Measurements from ENCODE around the gene SP5. TPM values are rescaled to one million over a fixed set of nuclear protein-coding genes. Genes with fewer than 3 reads are reported as not detected.

Gene SP5
- total and polyA plus RNA-seq, 9 of the 15 experiments (the other 6 are each of a cell fraction or from before 2014, with no cell fraction given): 0.03 to 1.7 (median 0.16) TPM; not detected in 1

DNA sequence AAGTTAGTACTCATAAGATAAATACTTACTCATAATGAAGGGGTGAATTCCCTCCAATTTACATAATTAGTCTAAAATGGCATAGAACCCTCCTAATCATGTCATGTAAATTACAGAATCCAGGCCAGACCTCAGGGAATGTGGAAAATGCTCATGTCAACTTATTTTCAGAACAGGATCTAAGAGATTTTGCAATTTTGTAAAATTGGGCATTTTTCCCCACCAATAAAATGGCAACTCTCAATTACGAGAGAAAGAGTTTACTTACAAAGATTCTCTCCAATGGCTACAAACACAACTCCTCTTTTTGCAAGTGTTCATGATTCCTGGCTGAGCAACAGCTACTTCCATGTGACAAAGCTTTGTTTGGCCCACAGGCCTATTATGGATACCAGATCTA is 33.8 kb upstream of the SP5 start:
- DNase-seq (ENCODE audit: extremely low read depth in 1 of 4, low spot score in 3 of 4) (no peak), ATAC-seq (no peak), FAIRE-seq (no peak)
- POLR2A ChIA-PET: interaction anchor here (0.8 to 3.0 kb wide), 4 partner anchors 10 to 125 kb away, joined by 3 to 13 read pairs (median 4); no protein-coding TSS in a partner anchor
- peaks cover 0 to 7% of the 10 kb centered on the region in 2 experiments; a peak in 3 of 5 replicates for H3K4me1 ChIP-seq (replicated peaks in 1 of 2; ENCODE audit: control insufficient read depth in 2 of 2, insufficient read depth in 2 of 2, low read length in 2 of 2)
- CTCF ChIA-PET (ENCODE audit: low intra/inter-chr PET ratio): no interaction called here
- no peak overlapping the region for H3K9ac ChIP-seq (ENCODE audit: insufficient read depth in 1 of 2, low read depth in 2 of 2, low read length in 2 of 2)
- H3K27ac ChIP-seq (ENCODE audit: extremely low read depth, low read depth, low read length): no peak overlapping the region
- no peaks in the 10 kb centered on the region for H3K9me1 ChIP-seq (ENCODE audit: control insufficient read depth, insufficient read depth, low read length)
- peak overlapping the region; percentile 6; the same call in 1 of the 2 replicates for H2AFZ ChIP-seq (ENCODE audit: low read depth, low read length)
- H3K4me3 ChIP-seq: no peak overlapping the region
- no peaks in the 10 kb centered on the region for H4K20me1 ChIP-seq (replicated peaks; ENCODE audit: control insufficient read depth, insufficient read depth, low read length)
- 88% methylated on average over 1 of the region's 1 CpG for WGBS (ENCODE audit: insufficient coverage, low coverage, missing lambda C conversion rate)
- in situ Hi-C loops (cut with MboI) (no loop called here), intact Hi-C loops (cut with micrococcal nuclease) (no loop called here)
- no TSS peak for BruUV-seq (replicated peaks)
- H3K9me3 ChIP-seq (replicated peaks; ENCODE audit: control insufficient read depth, insufficient read depth, low read depth, low read length): no peaks in the 10 kb centered on the region
- no peaks in the 10 kb centered on the region for H3K27me3 ChIP-seq (ENCODE audit: control insufficient read depth in 2 of 2, insufficient read depth in 2 of 2, low read length in 2 of 2)
- no peak overlapping the region for H3K4me2 ChIP-seq (ENCODE audit: insufficient read depth, low read length)
- no peaks in the 10 kb centered on the region for H3K79me2 ChIP-seq (ENCODE audit: control insufficient read depth, insufficient read depth, low read length)
- H3K36me3 ChIP-seq (ENCODE audit: control insufficient read depth, insufficient read depth, low read length): no peaks in the 10 kb centered on the region
- TF ChIP-seq CBX2 (IDR thresholded peaks at IDR 0.05; ENCODE audit: insufficient read depth, low read length, poor library complexity, severe bottlenecking): no peak
- TF ChIP-seq ARID2 (IDR thresholded peaks at IDR 0.05): no peak
- TF ChIP-seq FOSL1 (tag; conservative IDR thresholded peaks at IDR 0.05): no peak
- no peak for TF ChIP-seq BRD4 (IDR thresholded peaks at IDR 0.05)
- TF ChIP-seq MECOM (CRISPR knock-in tag; IDR thresholded peaks at IDR 0.05): no peak
- no peak for TF ChIP-seq ZNF766 (CRISPR knock-in tag; conservative IDR thresholded peaks at IDR 0.05)
- no peak for TF ChIP-seq GABPB1 (CRISPR knock-in tag; IDR thresholded peaks at IDR 0.05)
- no peak for TF ChIP-seq ZNF511 (CRISPR knock-in tag; IDR thresholded peaks at IDR 0.05)
- no peak for TF ChIP-seq ZBTB5 (IDR thresholded peaks at IDR 0.05)
- TF ChIP-seq, protein P1, sequence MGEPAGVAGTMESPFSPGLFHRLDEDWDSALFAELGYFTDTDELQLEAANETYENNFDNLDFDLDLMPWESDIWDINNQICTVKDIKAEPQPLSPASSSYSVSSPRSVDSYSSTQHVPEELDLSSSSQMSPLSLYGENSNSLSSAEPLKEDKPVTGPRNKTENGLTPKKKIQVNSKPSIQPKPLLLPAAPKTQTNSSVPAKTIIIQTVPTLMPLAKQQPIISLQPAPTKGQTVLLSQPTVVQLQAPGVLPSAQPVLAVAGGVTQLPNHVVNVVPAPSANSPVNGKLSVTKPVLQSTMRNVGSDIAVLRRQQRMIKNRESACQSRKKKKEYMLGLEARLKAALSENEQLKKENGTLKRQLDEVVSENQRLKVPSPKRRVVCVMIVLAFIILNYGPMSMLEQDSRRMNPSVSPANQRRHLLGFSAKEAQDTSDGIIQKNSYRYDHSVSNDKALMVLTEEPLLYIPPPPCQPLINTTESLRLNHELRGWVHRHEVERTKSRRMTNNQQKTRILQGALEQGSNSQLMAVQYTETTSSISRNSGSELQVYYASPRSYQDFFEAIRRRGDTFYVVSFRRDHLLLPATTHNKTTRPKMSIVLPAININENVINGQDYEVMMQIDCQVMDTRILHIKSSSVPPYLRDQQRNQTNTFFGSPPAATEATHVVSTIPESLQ (CRISPR knock-in tag; IDR thresholded peaks at IDR 0.05): no peak
- no peak for TF ChIP-seq TOE1 (IDR thresholded peaks at IDR 0.05; ENCODE audit: borderline replicate concordance)
- no peak for TF ChIP-seq TOE1 (CRISPR knock-in tag; IDR thresholded peaks at IDR 0.05; ENCODE audit: borderline replicate concordance, low read depth)
- TF ChIP-seq PTRF (tag; IDR thresholded peaks at IDR 0.05): no peak
- TF ChIP-seq, protein P2, sequence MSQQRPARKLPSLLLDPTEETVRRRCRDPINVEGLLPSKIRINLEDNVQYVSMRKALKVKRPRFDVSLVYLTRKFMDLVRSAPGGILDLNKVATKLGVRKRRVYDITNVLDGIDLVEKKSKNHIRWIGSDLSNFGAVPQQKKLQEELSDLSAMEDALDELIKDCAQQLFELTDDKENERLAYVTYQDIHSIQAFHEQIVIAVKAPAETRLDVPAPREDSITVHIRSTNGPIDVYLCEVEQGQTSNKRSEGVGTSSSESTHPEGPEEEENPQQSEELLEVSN (IDR thresholded peaks at IDR 0.05; ENCODE audit: borderline replicate concordance in 1 of 2, extremely low read depth in 1 of 2, insufficient read depth in 1 of 2, insufficient read length in 1 of 2, low read depth in 1 of 2, low read length in 1 of 2, poor library complexity in 1 of 2, severe bottlenecking in 1 of 2): no peak
